ENCODE results near the gene PKMYT1.

Gene PKMYT1

DNA sequence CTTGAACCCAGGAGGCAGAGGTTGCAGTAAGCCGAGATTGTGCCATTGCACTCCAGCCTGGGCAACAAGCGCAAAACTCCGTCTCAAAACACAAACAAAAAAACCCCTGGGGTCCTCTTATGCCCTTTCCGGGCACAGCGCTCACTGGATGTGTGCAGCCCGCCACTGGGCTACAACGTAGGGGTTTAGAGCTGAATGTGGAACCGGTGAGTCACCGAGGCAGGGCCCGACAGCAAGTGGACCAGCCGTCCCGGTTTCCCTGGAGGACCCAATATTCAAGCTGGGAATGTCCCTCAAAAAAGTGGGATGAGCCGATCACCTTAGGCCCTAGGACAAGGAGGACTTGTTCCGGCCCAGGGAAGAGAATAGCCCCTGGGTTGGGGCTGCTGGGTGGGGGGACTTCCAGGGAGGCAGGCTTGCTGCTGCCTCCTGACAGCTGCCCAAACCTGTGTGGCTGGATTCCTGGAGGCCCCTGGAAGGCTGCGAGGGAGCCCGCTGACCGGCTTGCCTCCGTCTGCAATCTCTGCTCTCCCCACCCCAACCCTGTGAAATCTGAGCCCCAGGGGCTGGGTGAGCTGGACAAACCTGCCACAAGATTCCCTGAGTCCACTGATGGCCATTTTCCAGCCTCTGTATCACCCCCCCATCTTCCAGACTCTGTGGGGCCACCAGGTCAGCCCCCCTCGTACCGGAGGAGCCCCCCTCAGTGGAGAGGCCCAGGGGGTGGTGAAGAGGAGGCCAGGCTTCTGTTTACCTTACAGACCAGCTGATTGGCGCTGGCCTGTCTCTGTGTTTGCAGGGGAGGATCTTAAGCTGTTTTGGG, 29.5 kb upstream of the PKMYT1 start:
- Histone ChIP-seq H3K9me3 (ENCODE audit: control insufficient read depth, low read length) (no peaks in the 10 kb centered on the region), H3K27ac (ENCODE audit: insufficient read depth, low read length, poor library complexity, severe bottlenecking) (no peak overlapping the region), H3K36me3 (ENCODE audit: control insufficient read depth, insufficient read depth, low read length) (no peaks in the 10 kb centered on the region), H3K27me3 (replicated peaks; ENCODE audit: control insufficient read depth, insufficient read depth, low read length, poor library complexity, severe bottlenecking) (peaks cover 3% of the 10 kb centered on the region), H3K4me3 (ENCODE audit: insufficient read depth, low read depth, low read length, poor library complexity, severe bottlenecking) (no peak overlapping the region), H3K4me1 (ENCODE audit: control insufficient read depth, insufficient read depth, low read length, poor library complexity, severe bottlenecking) (peaks cover 29% of the 10 kb centered on the region)
- no peak for DNase-seq

DNA sequence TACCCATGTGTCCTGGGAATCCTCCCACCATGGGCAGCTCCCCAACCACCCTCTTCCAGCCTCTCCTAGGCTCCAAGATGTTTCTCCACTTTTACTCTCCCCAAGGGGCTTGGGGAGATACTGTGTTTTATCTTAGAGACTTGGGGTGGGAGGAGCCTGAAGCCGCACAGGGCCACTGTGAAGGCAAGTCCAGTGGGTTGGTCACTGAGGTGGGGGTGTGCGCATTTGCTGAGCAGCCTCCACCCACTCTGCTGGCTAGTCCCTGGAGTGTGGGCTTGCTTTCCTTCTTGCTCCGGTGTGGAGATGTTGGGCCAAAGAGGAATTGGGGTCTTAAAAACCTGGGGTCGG, 28.4 kb upstream of the PKMYT1 start:
- Histone ChIP-seq H3K9me3 (ENCODE audit: control insufficient read depth, low read length) (no peaks in the 10 kb centered on the region), H3K4me1 (ENCODE audit: control insufficient read depth, insufficient read depth, low read length, poor library complexity, severe bottlenecking) (peaks cover 30% of the 10 kb centered on the region), H3K27me3 (replicated peaks; ENCODE audit: control insufficient read depth, insufficient read depth, low read length, poor library complexity, severe bottlenecking) (peaks cover 3% of the 10 kb centered on the region), H3K27ac (ENCODE audit: insufficient read depth, low read length, poor library complexity, severe bottlenecking) (no peak overlapping the region), H3K4me3 (ENCODE audit: insufficient read depth, low read depth, low read length, poor library complexity, severe bottlenecking) (peak overlapping the region; percentile 4), H3K36me3 (ENCODE audit: control insufficient read depth, insufficient read depth, low read length) (no peaks in the 10 kb centered on the region)
- no peak for DNase-seq

DNA sequence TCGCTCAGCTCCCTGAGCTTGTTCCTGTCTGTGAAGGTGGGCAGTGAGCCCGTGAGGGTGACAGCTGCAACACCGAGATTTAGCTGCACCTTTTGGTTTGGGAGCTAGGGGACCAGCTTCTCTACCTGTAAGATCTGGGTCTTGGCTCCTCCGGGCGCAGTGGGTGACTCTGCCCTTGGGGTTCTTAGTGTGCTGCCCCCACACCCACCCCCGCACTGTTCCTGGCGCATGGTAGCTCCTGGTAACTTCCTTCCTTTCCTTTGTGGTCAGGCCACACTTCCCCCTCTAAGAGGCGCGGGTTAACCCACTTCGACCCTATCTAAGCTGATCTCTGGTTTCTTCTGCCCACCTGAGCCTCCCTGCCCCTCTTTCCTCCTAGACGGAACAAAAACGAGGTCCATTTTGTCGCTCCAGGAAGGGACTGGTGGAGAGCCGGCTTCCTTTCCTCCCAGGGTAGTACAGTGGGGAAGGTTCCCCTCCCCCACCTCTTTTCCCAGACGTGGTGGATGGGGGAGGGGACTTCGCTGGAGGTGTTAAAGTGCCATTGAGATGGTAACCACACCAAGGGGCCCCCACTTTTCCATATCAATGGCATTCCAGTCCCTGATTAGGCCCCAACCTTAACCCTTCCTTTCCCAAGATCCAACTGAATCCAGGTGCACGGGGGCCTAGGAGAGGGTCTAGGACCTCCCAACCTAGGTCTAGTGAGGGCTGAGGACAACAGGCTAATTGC, 27.9 kb upstream of the PKMYT1 start:
- no peaks in the 10 kb centered on the region for H3K9me3 ChIP-seq (ENCODE audit: control insufficient read depth, low read length)
- H3K27me3 ChIP-seq (replicated peaks; ENCODE audit: control insufficient read depth, insufficient read depth, low read length, poor library complexity, severe bottlenecking) = peaks cover 3% of the 10 kb centered on the region
- peaks cover 30% of the 10 kb centered on the region for H3K4me1 ChIP-seq (ENCODE audit: control insufficient read depth, insufficient read depth, low read length, poor library complexity, severe bottlenecking)
- no peaks in the 10 kb centered on the region for H3K36me3 ChIP-seq (ENCODE audit: control insufficient read depth, insufficient read depth, low read length)
- peak in 1 of 3 donors; percentile 11 for DNase-seq
- peak overlapping the region; percentile 18 for H3K4me3 ChIP-seq (ENCODE audit: insufficient read depth, low read depth, low read length, poor library complexity, severe bottlenecking)
- H3K27ac ChIP-seq (ENCODE audit: insufficient read depth, low read length, poor library complexity, severe bottlenecking) = no peak overlapping the region

DNA sequence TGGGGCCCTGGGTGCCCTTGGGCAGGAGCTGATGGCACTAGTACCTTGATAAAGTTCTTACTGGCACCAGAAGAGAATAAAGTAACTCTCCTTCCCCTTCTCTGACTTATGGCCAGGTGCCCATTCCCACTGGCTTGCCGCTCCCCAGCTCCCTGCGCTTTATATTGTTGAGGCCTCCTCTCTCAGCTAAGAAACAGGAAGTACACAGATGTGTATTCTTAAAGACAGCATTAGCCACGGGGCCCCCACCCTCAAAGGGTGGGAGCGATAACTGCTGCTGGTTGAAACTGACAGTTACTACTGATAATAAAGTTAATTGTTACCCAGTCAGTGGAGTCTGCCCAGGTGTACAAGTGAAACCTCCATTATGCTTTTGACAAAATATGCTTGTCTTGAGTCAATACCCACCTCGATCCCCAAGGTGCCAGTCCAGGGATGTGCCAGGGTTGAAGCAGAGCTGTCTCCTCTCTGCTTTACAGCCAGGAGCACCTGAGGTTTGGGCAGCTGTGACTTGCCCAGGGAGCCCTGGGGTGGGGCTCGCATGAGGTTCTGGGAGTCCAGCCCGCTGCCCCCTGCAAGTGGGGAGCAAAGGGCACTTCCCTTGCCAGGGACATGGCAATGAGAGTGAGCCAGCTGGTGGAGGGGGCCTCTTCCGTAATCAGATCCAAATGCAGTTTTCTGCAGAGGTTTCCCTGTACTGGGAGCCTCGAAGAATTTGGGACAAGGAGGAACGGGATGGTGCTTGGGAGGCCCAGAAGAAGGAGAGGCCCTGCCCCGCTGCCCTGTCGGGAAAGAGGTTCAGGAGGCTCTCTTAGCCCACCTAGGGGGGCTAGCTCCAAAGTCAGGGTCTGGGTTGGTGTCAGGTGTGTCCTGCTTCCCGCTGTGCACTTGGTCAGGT, 27.1 kb upstream of the PKMYT1 start:
- H3K27me3 ChIP-seq (replicated peaks; ENCODE audit: control insufficient read depth, insufficient read depth, low read length, poor library complexity, severe bottlenecking) = peaks cover 3% of the 10 kb centered on the region
- H3K9me3 ChIP-seq (ENCODE audit: control insufficient read depth, low read length) = no peaks in the 10 kb centered on the region
- DNase-seq = no peak
- no peak overlapping the region for H3K27ac ChIP-seq (ENCODE audit: insufficient read depth, low read length, poor library complexity, severe bottlenecking)
- H3K4me1 ChIP-seq (ENCODE audit: control insufficient read depth, insufficient read depth, low read length, poor library complexity, severe bottlenecking) = peaks cover 26% of the 10 kb centered on the region
- H3K36me3 ChIP-seq (ENCODE audit: control insufficient read depth, insufficient read depth, low read length) = no peaks in the 10 kb centered on the region
- peak overlapping the region; percentile 18 for H3K4me3 ChIP-seq (ENCODE audit: insufficient read depth, low read depth, low read length, poor library complexity, severe bottlenecking)

DNA sequence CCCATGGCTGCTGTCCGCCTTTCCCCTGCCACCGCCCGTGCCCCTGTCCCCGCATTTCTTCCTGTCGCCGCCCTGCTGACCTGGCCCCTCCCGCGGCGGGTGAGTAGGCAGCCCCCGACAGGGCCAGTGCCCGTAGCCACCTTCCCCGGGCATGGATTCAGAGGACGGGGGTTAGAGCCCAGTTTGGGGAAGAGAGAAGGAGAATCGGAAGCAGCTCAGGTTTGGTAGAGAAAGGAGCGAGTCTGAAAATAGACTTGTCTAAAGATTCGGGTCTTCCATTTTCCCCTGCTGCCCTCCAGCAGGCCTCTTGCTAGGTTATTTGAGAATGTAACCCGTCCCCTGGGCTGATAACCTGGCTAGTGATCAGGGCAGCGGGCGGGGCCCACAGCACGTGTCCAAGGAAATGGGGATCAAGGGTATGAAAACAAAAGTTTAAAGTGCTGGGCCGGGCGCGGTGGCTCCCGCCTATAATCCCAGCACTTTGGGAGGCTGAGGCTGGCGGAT, 24.6 kb upstream of the PKMYT1 start:
- H3K9me3 ChIP-seq (ENCODE audit: control insufficient read depth, low read length) = no peaks in the 10 kb centered on the region
- H3K4me1 ChIP-seq (ENCODE audit: control insufficient read depth, insufficient read depth, low read length, poor library complexity, severe bottlenecking) = peaks cover 26% of the 10 kb centered on the region
- no peak for DNase-seq
- H3K27me3 ChIP-seq (replicated peaks; ENCODE audit: control insufficient read depth, insufficient read depth, low read length, poor library complexity, severe bottlenecking) = no peaks in the 10 kb centered on the region
- H3K4me3 ChIP-seq (ENCODE audit: insufficient read depth, low read depth, low read length, poor library complexity, severe bottlenecking) = no peak overlapping the region
- no peaks in the 10 kb centered on the region for H3K36me3 ChIP-seq (ENCODE audit: control insufficient read depth, insufficient read depth, low read length)
- H3K27ac ChIP-seq (ENCODE audit: insufficient read depth, low read length, poor library complexity, severe bottlenecking) = no peak overlapping the region

DNA sequence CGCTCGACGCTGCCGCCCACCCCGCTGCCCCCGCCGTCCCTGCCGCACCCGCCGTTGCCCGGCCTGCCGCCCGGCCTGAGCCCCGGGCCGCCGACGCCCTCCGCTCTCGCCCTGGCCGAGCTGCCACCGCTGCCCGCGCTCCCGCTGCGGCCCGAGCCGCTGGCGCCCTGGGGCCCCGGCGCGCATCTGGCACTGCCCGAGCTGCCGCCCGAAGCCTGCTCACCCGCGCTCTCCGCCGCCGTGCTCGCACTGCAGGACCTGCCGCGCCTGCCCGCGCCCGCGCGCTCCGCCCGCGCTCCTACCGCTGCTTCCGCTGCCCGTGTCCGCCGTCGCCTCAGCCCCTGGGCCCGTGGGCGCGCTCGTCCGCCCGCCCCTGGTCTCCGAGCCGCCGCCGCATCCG, 24.1 kb upstream of the PKMYT1 start:
- H3K27me3 ChIP-seq (replicated peaks; ENCODE audit: control insufficient read depth, insufficient read depth, low read length, poor library complexity, severe bottlenecking) = no peaks in the 10 kb centered on the region
- peaks cover 26% of the 10 kb centered on the region for H3K4me1 ChIP-seq (ENCODE audit: control insufficient read depth, insufficient read depth, low read length, poor library complexity, severe bottlenecking)
- no peak overlapping the region for H3K4me3 ChIP-seq (ENCODE audit: insufficient read depth, low read depth, low read length, poor library complexity, severe bottlenecking)
- no peaks in the 10 kb centered on the region for H3K36me3 ChIP-seq (ENCODE audit: control insufficient read depth, insufficient read depth, low read length)
- no peak overlapping the region for H3K27ac ChIP-seq (ENCODE audit: insufficient read depth, low read length, poor library complexity, severe bottlenecking)
- H3K9me3 ChIP-seq (ENCODE audit: control insufficient read depth, low read length) = no peaks in the 10 kb centered on the region
- DNase-seq = peak in 1 of 3 donors; percentile 8

DNA sequence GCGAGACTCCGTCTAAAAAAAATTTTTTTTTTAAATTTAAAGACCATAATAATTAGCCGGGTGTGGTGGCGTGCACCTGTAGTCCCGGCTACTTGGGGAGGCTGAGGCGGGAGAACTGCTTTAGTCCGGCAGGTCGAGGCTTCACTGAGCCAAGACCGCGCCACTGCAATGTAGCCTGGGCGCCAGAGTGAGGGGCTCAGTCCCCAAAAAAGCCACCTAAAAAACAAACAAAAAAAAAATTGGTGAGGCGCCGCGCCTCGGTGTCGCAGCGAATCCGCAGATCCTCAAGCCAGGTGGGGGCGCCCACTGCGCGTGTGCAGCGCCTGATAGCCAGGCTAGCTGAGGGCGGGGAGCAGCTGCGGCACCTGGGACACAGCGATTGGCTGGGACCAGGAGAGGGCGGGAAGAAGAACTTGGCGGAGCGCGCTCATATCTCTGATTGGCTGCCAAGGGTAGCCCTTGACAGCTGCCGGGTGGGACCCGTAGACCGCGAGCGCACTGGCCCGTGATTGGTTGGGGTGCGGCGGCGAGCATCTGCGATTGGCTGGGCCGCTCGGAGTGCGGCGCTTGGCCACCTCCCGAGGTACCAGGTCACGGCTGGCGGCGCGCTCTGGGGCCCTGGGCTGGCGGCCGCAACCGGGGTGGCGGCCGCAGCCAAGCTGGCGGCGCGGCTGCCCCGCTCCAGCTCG, 23.5 kb upstream of the PKMYT1 start:
- Histone ChIP-seq H3K9me3 (ENCODE audit: control insufficient read depth, low read length) (no peaks in the 10 kb centered on the region), H3K27ac (ENCODE audit: insufficient read depth, low read length, poor library complexity, severe bottlenecking) (no peak overlapping the region), H3K27me3 (replicated peaks; ENCODE audit: control insufficient read depth, insufficient read depth, low read length, poor library complexity, severe bottlenecking) (no peaks in the 10 kb centered on the region), H3K36me3 (ENCODE audit: control insufficient read depth, insufficient read depth, low read length) (no peaks in the 10 kb centered on the region), H3K4me3 (ENCODE audit: insufficient read depth, low read depth, low read length, poor library complexity, severe bottlenecking) (no peak overlapping the region), H3K4me1 (ENCODE audit: control insufficient read depth, insufficient read depth, low read length, poor library complexity, severe bottlenecking) (peaks cover 25% of the 10 kb centered on the region)
- DNase-seq = peak; percentile 94 to 96 (median 95)

DNA sequence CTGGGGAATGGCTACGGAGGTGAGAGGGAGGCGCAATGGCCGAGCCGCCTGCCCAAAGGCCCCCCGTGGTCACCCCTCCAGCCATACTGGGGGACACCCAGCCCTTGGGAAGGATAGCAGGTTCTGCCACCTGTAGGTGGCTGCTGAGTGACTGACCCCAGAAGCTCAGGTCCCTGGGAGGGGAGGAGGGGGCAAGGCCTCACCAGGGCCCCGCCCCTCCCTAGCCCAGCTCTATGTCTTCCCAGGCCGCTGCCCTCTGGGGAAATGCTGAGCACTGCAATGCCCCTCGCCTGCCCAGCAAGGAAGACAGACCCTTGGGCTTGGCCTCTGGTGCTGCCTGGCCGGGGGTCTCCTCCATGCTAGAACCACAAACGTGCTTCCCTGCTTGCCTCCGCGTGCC, 21.1 kb upstream of the PKMYT1 start:
- no peak overlapping the region for H3K4me3 ChIP-seq (ENCODE audit: insufficient read depth, low read depth, low read length, poor library complexity, severe bottlenecking)
- peaks cover 4% of the 10 kb centered on the region for H3K4me1 ChIP-seq (ENCODE audit: control insufficient read depth, insufficient read depth, low read length, poor library complexity, severe bottlenecking)
- no peaks in the 10 kb centered on the region for H3K27me3 ChIP-seq (replicated peaks; ENCODE audit: control insufficient read depth, insufficient read depth, low read length, poor library complexity, severe bottlenecking)
- no peak overlapping the region for H3K27ac ChIP-seq (ENCODE audit: insufficient read depth, low read length, poor library complexity, severe bottlenecking)
- DNase-seq = no peak
- no peaks in the 10 kb centered on the region for H3K36me3 ChIP-seq (ENCODE audit: control insufficient read depth, insufficient read depth, low read length)
- H3K9me3 ChIP-seq (ENCODE audit: control insufficient read depth, low read length) = no peaks in the 10 kb centered on the region

DNA sequence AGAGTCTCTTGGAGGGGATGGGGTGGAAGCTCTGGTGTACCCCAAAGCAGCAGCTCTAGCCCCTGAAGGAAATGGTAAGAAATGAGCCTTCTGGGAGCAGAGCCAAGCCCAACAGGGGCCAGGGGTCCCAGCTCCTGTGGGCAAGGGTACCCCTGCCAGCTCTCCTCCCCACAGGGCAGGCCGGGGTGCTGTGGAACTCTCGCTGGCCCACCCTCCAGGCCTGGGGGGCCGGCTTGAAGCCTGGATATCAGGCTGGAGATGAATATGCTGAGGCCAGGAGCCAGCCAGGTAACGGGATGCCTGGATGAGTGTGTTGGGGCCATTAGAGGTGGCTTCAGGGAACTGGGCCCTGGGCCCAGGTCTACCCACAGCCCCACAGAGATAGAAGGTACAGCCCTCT, 20.3 kb upstream of the PKMYT1 start:
- no peak for DNase-seq
- H3K4me1 ChIP-seq (ENCODE audit: control insufficient read depth, insufficient read depth, low read length, poor library complexity, severe bottlenecking) = peaks cover 4% of the 10 kb centered on the region
- H3K27me3 ChIP-seq (replicated peaks; ENCODE audit: control insufficient read depth, insufficient read depth, low read length, poor library complexity, severe bottlenecking) = no peaks in the 10 kb centered on the region
- H3K4me3 ChIP-seq (ENCODE audit: insufficient read depth, low read depth, low read length, poor library complexity, severe bottlenecking) = no peak overlapping the region
- H3K27ac ChIP-seq (ENCODE audit: insufficient read depth, low read length, poor library complexity, severe bottlenecking) = no peak overlapping the region
- H3K36me3 ChIP-seq (ENCODE audit: control insufficient read depth, insufficient read depth, low read length) = no peaks in the 10 kb centered on the region
- H3K9me3 ChIP-seq (ENCODE audit: control insufficient read depth, low read length) = no peaks in the 10 kb centered on the region

Measured in effector memory CD4-positive, alpha-beta T cell (primary cell).